DMS53 treated with DMSO at 0.1 percent for 48 hours (cell line): ENCODE results near the gene ROBO1.
A peak's percentile ranks its signal among the peaks of the same experiment; 100 is the strongest.

Experiments
- DNase-seq: peaks from one replicate; lab custom pipeline; 2025; ENCODE audit not compliant: unreplicated experiment; lab: John Stamatoyannopoulos, UW

The ROBO1 gene

GRCh38 chr3:78937475-78937874, 830.3 kb downstream of the ROBO1 start:
- no peak for DNase-seq

GRCh38 chr3:78927759-78928158, 840.0 kb downstream of the ROBO1 start:
- DNase-seq = no peak

GRCh38 chr3:78926523-78926922, 841.3 kb downstream of the ROBO1 start:
- no peak for DNase-seq

GRCh38 chr3:78924711-78925110, 843.1 kb downstream of the ROBO1 start:
- DNase-seq = no peak

GRCh38 chr3:78919021-78919755, 848.6 kb downstream of the ROBO1 start:
- peak; percentile 40 for DNase-seq

GRCh38 chr3:78918361-78919020, 849.3 kb downstream of the ROBO1 start:
- DNase-seq = no peak

GRCh38 chr3:78917536-78917935, 850.3 kb downstream of the ROBO1 start:
- no peak for DNase-seq

- DNase-seq = no peak
These were observed 854.1 kb downstream of the ROBO1 start for GRCh38 chr3:78913711-78914110.

GRCh38 chr3:78912687-78913086, 855.1 kb downstream of the ROBO1 start:
- no peak for DNase-seq

GRCh38 chr3:78912259-78912658, 855.5 kb downstream of the ROBO1 start:
- DNase-seq = peak; percentile 21

GRCh38 chr3:78911394-78911793, 856.4 kb downstream of the ROBO1 start:
- no peak for DNase-seq

- no peak for DNase-seq
These were observed 859.6 kb downstream of the ROBO1 start for GRCh38 chr3:78908236-78908635.

GRCh38 chr3:78907367-78907766, 860.4 kb downstream of the ROBO1 start:
- no peak for DNase-seq

GRCh38 chr3:78906930-78907329, 860.9 kb downstream of the ROBO1 start:
- no peak for DNase-seq

GRCh38 chr3:78906245-78906644, 861.6 kb downstream of the ROBO1 start:
- DNase-seq = peak; percentile 25

- DNase-seq = no peak
These were observed 862.1 kb downstream of the ROBO1 start for GRCh38 chr3:78905700-78906099.

- DNase-seq = no peak
These were observed 866.3 kb downstream of the ROBO1 start for GRCh38 chr3:78901544-78901943.

GRCh38 chr3:78900880-78901279, 866.9 kb downstream of the ROBO1 start:
- DNase-seq = no peak

- no peak for DNase-seq
These were observed 867.4 kb downstream of the ROBO1 start for GRCh38 chr3:78900426-78900825.

GRCh38 chr3:78895528-78895927, 872.3 kb downstream of the ROBO1 start:
- DNase-seq = no peak

GRCh38 chr3:78894787-78895186, 873.0 kb downstream of the ROBO1 start:
- no peak for DNase-seq

GRCh38 chr3:78893161-78893560, 874.6 kb downstream of the ROBO1 start:
- no peak for DNase-seq

GRCh38 chr3:78889348-78889747, 878.5 kb downstream of the ROBO1 start:
- DNase-seq = no peak
